Kidney (tissue), 14 donors: ENCODE results near the gene APP. TPM values are rescaled to one million over a fixed set of nuclear protein-coding genes. Genes with fewer than 3 reads are reported as not detected.

Experiments used
- DNase-seq, 5 donors: peaks; one replicate each; pipeline ENCODE4 v3.0.0-alpha.2; 2013 to 2020
- FAIRE-seq: peaks from 2 replicates; lab custom pipeline; 2012; peaks lifted over from hg19 to GRCh38; lab: Jason Lieb, UNC
- H3K27ac ChIP-seq, 2 donors: one replicate each; pipeline ENCODE4 v1.7.0; 2013; ENCODE audit warnings: low read depth in 2 of 2, low read length in 2 of 2, inconsistent platforms in 1 of 2
- H3K27me3 ChIP-seq: one replicate; pipeline ENCODE4 v1.7.1; 2013; ENCODE audit warnings: low read length, inconsistent platforms; ENCODE audit not compliant: control insufficient read depth, insufficient read depth
- H3K36me3 ChIP-seq, 3 donors: one replicate each; pipeline versions ENCODE4 v1.7.0 to v1.7.1; 2013; ENCODE audit warnings: low read length in 3 of 3, control low read depth in 1 of 3, inconsistent platforms in 1 of 3; ENCODE audit not compliant: insufficient read depth in 3 of 3, control insufficient read depth in 2 of 3
- H3K4me1 ChIP-seq, 3 donors: one replicate each; pipeline versions ENCODE4 v1.7.0 to v1.7.1; 2013; ENCODE audit warnings: low read length in 3 of 3, inconsistent platforms in 1 of 3, low read depth in 1 of 3; ENCODE audit not compliant: control insufficient read depth in 2 of 3, insufficient read depth in 2 of 3
- H3K4me3 ChIP-seq, 3 donors: one replicate each; pipeline versions ENCODE4 v1.7.0 to v1.8.1; 2013; ENCODE audit warnings: low read length in 3 of 3, control low read depth in 1 of 3, inconsistent platforms in 1 of 3
- H3K9ac ChIP-seq, 3 donors: one replicate each; pipeline versions ENCODE4 v1.7.0 to v1.7.1; 2013; ENCODE audit warnings: low read length in 3 of 3, control low read depth in 1 of 3, inconsistent platforms in 1 of 3
- H3K9me3 ChIP-seq, 3 donors: one replicate each; pipeline versions ENCODE4 v1.7.0 to v1.7.1; 2013; ENCODE audit warnings: low read length in 3 of 3, control low read depth in 1 of 3, inconsistent platforms in 1 of 3; ENCODE audit not compliant: control insufficient read depth in 2 of 3, insufficient read depth in 1 of 3
- intact Hi-C: fragments of 100-400 bp; cut with DNase I; formaldehyde crosslinking; loops from one replicate; pipeline ENCODE4 v1.11.1; 2022
- polyA plus RNA-seq: library from polyadenylated mRNA; stranded (reverse); fragments of 350-450 nt; fragmentation: Illumina TruSeq; extraction: RNeasy Lipid Tissue Mini Kit (QIAGEN cat#74804); gene quantifications from one replicate; pipeline ENCODE4 v1.2.3, GENCODE V29; 2014; ENCODE audit warnings: low read depth, low replicate concordance; ENCODE audit not compliant: insufficient read depth
- total RNA-seq: library from RNA; stranded (reverse); fragmentation: NEBNext Ultra II Directional; extraction: Animal tissue kit (Norgen Biotek cat#: 25700); gene quantifications from one replicate; pipeline ENCODE4 v1.2.1, GENCODE V29; 2021
- TF ChIP-seq, protein P1 (sequence below): IDR thresholded peaks from 3 replicates; pipeline ENCODE4 v1.5.1; 2012; ENCODE audit warnings: mild to moderate bottlenecking, moderate library complexity, borderline replicate concordance; ENCODE audit not compliant: insufficient read depth; ENCODE audit errors: extremely low read depth
- donor health status: control.
- donor health status: control.
- donor health status: control.
- donor health status: control.
- donor health status: control.
- donor health status: DM: yes; HTN: yes; CAD: no.
- donor health status: Normal renal cell carcinoma (clear cell type).

Gene APP
- total and polyA plus RNA-seq, 2 donors from 2014 or later = 472 to 1,303 TPM

DNA sequence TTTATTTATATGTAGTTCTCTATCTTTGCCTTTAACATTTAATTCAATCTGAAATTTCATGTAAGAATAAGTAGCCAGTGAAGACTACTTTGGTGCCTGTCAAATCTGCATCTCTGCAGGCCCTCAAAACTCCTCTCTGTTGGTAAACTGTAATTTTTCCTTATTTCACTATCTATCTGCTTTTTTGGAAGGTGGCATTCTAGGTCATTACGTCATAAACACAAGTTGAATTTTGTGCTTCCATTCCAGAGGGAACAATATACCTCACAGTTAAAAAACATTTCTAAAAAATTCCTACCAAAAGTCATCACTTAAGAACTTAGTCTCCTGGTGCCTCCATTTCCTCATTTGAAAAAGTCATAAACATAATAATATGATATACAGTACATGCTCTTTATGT lies 259.8 kb downstream of the APP start:
- Histone ChIP-seq H3K27me3 (no peaks in the 10 kb centered on the region), H3K36me3 (peaks cover 0 to 3% (median 0%) of the 10 kb centered on the region in 3 donors), H3K4me3 (no peak overlapping the region), H3K27ac (no peak overlapping the region), H3K9ac (no peak overlapping the region), H3K9me3 (no peaks in the 10 kb centered on the region), H3K4me1 (peaks cover 0 to 12% (median 8%) of the 10 kb centered on the region in 3 donors)
- DNase-seq = no peak
- FAIRE-seq = no peak
- TF ChIP-seq, protein P1, sequence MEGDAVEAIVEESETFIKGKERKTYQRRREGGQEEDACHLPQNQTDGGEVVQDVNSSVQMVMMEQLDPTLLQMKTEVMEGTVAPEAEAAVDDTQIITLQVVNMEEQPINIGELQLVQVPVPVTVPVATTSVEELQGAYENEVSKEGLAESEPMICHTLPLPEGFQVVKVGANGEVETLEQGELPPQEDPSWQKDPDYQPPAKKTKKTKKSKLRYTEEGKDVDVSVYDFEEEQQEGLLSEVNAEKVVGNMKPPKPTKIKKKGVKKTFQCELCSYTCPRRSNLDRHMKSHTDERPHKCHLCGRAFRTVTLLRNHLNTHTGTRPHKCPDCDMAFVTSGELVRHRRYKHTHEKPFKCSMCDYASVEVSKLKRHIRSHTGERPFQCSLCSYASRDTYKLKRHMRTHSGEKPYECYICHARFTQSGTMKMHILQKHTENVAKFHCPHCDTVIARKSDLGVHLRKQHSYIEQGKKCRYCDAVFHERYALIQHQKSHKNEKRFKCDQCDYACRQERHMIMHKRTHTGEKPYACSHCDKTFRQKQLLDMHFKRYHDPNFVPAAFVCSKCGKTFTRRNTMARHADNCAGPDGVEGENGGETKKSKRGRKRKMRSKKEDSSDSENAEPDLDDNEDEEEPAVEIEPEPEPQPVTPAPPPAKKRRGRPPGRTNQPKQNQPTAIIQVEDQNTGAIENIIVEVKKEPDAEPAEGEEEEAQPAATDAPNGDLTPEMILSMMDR = no peak
- intact Hi-C loops = no loop called here

DNA sequence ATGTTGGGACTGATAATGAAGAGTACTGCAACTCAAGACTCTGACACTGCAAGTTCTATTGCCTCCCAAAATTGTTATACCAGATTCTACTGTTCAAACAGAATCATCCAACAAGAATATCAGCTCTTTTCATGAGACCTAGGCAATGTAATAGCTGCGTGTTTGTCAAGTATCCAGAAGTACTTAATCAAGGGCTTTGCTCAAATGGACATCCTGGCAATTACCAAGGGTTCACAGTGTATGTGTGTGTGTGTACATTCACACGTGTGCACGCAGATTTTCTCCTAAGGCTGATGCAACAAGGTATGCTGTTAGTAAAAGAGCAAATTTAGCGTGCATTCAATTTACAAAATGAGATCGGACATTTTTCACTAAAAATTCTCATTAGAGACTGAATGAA lies 261.2 kb downstream of the APP start:
- H3K36me3 ChIP-seq = peaks cover 0 to 3% (median 0%) of the 10 kb centered on the region in 3 donors
- DNase-seq = no peak
- TF ChIP-seq, protein P1 = no peak
- H3K27ac ChIP-seq = no peak overlapping the region
- intact Hi-C loops = no loop called here
- no peak overlapping the region for H3K4me3 ChIP-seq
- H3K4me1 ChIP-seq = peaks cover 0 to 12% (median 8%) of the 10 kb centered on the region in 3 donors
- no peak for FAIRE-seq
- no peaks in the 10 kb centered on the region for H3K27me3 ChIP-seq
- no peak overlapping the region for H3K9ac ChIP-seq
- no peaks in the 10 kb centered on the region for H3K9me3 ChIP-seq

DNA sequence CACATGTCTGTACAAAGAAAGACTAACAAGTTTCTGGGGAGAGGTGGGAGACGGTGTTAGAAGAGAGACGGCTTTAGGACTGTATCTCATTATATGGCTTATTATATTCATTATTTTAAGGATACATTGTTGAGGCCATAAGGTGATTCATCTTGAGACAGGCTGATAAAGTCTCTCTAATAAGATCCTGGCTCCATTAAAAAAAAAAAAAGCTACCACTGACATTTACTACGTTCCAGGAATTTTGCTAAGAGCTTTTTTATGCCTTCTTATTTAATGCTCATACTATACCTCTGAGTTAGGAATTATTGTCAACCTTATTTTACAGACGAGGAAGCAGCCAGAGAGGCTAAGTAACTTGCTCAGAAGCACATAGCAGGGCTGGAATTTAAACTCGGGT lies 262.1 kb downstream of the APP start:
- no peak for DNase-seq
- intact Hi-C loops = no loop called here
- Histone ChIP-seq H3K4me3 (no peak overlapping the region), H3K27ac (no peak overlapping the region), H3K4me1 (peaks cover 0 to 9% (median 8%) of the 10 kb centered on the region in 3 donors), H3K9me3 (no peaks in the 10 kb centered on the region), H3K27me3 (no peaks in the 10 kb centered on the region), H3K9ac (no peak overlapping the region), H3K36me3 (peaks cover 0 to 3% (median 0%) of the 10 kb centered on the region in 3 donors)
- FAIRE-seq = no peak
- TF ChIP-seq, protein P1 = no peak
